Measurements from ENCODE around the gene SEMA3C.

The SEMA3C gene

DNA sequence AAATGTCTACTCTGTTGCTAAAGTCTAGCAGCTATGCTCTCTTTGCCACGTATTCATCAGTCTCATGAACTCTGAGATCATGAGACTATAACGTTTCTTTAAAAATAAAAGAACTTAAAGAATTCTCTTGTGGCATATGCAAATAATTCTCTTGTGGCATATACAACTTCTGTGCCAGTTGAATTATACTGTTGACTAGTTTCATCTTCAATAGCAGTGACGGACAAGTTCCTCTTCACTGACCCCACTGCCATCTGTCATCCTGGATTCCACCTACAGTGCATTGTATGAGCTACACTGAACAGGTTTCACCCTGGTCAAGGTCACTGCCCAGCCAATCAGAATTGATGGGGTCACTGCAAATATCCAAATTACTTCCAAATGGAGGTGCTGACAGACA lies 192.2 kb downstream of the SEMA3C start:
- in situ Hi-C loops (cut with MboI; ENCODE audit: low sequenced_read_pairs, unreplicated experiment), result no loop called here
- TF ChIP-seq, protein P1, sequence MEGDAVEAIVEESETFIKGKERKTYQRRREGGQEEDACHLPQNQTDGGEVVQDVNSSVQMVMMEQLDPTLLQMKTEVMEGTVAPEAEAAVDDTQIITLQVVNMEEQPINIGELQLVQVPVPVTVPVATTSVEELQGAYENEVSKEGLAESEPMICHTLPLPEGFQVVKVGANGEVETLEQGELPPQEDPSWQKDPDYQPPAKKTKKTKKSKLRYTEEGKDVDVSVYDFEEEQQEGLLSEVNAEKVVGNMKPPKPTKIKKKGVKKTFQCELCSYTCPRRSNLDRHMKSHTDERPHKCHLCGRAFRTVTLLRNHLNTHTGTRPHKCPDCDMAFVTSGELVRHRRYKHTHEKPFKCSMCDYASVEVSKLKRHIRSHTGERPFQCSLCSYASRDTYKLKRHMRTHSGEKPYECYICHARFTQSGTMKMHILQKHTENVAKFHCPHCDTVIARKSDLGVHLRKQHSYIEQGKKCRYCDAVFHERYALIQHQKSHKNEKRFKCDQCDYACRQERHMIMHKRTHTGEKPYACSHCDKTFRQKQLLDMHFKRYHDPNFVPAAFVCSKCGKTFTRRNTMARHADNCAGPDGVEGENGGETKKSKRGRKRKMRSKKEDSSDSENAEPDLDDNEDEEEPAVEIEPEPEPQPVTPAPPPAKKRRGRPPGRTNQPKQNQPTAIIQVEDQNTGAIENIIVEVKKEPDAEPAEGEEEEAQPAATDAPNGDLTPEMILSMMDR (IDR thresholded peaks at IDR 0.05; ENCODE audit: borderline replicate concordance, control extremely low read depth, extremely low read depth, insufficient read depth, missing control alignments), result no peak
- no peak for DNase-seq (ENCODE audit: low spot score)

DNA sequence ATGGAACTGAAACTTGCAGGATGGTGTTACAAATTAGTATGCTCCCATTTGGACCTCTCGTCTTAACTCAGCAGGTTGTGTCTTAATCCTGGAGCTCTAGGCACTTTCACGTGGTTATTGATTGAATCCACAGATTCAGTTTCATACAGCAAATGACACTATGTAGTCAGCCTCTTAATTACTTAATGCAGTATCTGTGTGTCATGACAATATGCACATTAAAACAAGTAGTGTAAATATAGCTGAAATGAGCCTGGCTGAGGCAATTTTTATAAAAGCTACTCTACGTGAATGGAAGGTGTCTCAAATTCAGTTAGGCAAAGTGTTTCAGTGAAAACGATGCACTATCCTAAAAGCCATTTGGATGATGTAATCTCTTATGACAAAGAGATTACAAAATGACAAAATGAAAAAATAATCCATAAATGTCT lies 193.7 kb downstream of the SEMA3C start:
- in situ Hi-C loops (cut with MboI; ENCODE audit: low sequenced_read_pairs, unreplicated experiment), result no loop called here
- no peak for DNase-seq (ENCODE audit: low spot score)

DNA sequence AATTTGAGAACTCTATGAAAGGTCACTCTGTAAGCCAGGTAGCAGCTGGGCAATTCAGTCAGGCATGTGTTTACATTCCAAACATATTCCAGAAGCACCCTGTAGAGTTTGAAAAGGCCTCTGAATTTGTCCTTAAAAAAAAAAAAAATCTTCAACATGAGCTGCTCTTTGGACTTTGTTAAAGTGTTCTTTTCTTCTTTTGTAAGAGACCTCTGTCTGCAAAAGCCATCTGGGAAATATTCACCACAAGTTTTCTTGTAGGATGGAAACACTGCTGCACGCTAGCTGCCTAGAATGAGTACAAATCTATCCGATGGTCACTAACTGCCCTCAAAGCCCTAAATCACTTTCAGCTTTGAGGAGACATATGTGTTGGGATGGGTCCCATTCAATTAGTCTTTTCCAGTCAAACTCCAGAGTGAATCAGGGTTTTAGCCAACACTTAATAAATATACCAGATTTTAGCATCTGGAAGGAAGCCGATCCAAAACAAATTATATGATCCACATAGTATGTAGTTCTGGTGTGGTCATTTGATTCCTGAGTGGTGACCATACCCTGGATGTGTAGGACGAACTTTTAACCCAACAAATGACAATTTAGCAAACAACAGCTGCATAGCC lies 194.5 kb downstream of the SEMA3C start:
- no peak for DNase-seq (ENCODE audit: low spot score)
- TF ChIP-seq, protein P1 (IDR thresholded peaks at IDR 0.05; ENCODE audit: borderline replicate concordance, control extremely low read depth, extremely low read depth, insufficient read depth, missing control alignments), result no peak
- in situ Hi-C loops (cut with MboI; ENCODE audit: low sequenced_read_pairs, unreplicated experiment), result no loop called here

More for the DNA sequence above, 193.7 kb downstream of the SEMA3C start:
- TF ChIP-seq, protein P1 (IDR thresholded peaks at IDR 0.05; ENCODE audit: borderline replicate concordance, control extremely low read depth, extremely low read depth, insufficient read depth, missing control alignments), result no peak

DNA sequence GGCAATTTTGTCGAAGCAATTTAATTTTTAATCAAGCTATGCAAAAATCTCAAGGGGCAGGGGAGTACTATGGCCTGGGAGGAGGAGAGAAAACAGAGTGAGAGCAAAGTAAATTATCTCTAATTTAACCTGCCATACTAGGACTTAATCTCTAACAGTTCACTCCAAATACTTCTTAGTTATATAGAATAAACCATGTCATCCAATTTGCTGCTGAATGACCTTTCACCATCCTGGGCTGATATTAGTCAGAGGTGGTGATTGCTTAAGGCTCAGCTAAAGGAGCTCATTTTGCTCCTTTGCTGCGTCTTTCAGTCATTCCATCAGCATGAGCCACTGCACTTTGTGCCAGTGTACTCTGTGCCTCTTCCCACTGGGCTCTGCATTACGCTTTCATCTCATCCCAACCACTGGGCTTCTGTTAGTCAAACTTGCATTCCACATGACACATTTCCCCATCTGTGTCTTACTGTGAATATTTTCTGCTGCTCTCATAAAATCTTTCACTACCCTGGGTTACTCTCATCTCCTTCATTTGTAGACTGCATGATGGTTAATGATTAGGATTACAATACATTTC lies 196.1 kb downstream of the SEMA3C start:
- no peak for DNase-seq (ENCODE audit: low spot score)
- in situ Hi-C loops (cut with MboI; ENCODE audit: low sequenced_read_pairs, unreplicated experiment), result no loop called here

DNA sequence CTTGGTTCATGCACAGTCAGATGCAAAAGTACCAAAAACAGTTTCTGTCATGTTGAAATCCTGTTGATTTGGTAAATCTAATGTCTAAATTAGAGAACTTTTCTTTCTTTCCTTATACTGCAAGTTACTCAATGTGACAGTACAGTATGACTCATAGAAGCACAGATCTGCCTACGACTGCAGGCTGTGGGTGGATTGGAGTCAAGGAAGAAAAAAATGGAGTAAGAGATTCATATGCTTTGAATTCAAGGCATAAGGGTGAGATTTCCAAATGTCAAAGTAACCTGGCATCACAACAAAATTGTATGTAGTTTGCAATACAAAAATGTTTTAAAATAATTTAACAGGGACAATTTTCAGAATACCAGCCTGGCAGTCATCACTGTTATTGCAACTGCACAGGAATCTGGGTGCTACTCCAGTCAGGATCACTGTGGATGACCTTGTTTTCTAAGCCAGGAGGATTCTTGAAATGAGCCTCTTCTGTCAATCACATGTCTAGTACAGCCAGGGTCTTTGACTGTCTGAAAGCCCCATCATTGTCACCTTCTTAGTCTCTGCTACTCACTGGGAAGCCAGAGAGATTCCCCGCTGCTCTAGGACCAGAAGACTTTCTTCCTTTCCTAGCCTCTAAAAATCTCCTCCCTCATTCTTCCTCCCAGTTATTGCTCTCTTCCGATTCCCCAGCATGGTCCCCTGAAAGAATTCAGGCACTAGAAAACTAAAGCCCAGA lies 196.8 kb downstream of the SEMA3C start:
- no peak for DNase-seq (ENCODE audit: low spot score)
- in situ Hi-C loops (cut with MboI; ENCODE audit: low sequenced_read_pairs, unreplicated experiment), result no loop called here
- TF ChIP-seq, protein P1 (IDR thresholded peaks at IDR 0.05; ENCODE audit: borderline replicate concordance, control extremely low read depth, extremely low read depth, insufficient read depth, missing control alignments), result no peak

More for the DNA sequence above, 196.1 kb downstream of the SEMA3C start:
- TF ChIP-seq, protein P1 (IDR thresholded peaks at IDR 0.05; ENCODE audit: borderline replicate concordance, control extremely low read depth, extremely low read depth, insufficient read depth, missing control alignments), result no peak

DNA sequence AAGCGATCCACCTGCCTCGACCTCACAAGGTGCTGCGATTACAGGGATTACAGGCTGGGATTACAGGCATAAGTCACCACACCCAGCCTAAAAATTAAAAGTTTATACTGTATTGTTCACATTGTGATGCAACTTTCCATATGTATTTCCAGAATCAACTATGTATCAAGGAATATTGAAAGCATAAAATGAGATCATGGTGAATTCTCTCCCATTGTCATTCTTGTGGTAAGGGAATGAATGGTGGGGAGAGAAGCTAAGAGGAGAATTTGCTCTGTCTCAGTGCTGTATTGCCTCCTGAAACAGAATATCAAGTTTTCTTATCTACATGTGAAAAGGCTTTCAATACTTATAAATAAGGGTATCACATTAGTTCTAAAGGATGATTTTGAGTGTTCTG lies 198.7 kb downstream of the SEMA3C start:
- in situ Hi-C loops (cut with MboI; ENCODE audit: low sequenced_read_pairs, unreplicated experiment), result no loop called here
- TF ChIP-seq, protein P1 (IDR thresholded peaks at IDR 0.05; ENCODE audit: borderline replicate concordance, control extremely low read depth, extremely low read depth, insufficient read depth, missing control alignments), result no peak
- no peak for DNase-seq (ENCODE audit: low spot score)

All from GM13976 (cell line).